Ectodermal cell (in vitro differentiated cells): ENCODE measurements around the gene TIAL1.
"Not testable (repeated sequence)": the region's sequence is repeated elsewhere in the genome, so short reads cannot be mapped to it uniquely, and the experiment has no call there.

Source experiments
- H3K27ac ChIP-seq: 2 replicates; pipeline ENCODE4 v1.7.0; 2013; ENCODE audit warnings: mild to moderate bottlenecking, low read depth, low read length; ENCODE audit not compliant: insufficient read depth, poor library complexity, severe bottlenecking
- H3K27me3 ChIP-seq: 2 replicates; pipeline ENCODE4 v1.7.0; 2013; ENCODE audit warnings: mild to moderate bottlenecking, low read length; ENCODE audit not compliant: insufficient read depth, control insufficient read depth, poor library complexity, severe bottlenecking
- H3K36me3 ChIP-seq: one replicate; pipeline ENCODE4 v1.7.0; 2013; ENCODE audit warnings: low read length; ENCODE audit not compliant: control insufficient read depth, insufficient read depth
- H3K4me1 ChIP-seq: one replicate; pipeline ENCODE4 v1.7.0; 2013; ENCODE audit warnings: low read length; ENCODE audit not compliant: control insufficient read depth, insufficient read depth
- H3K4me3 ChIP-seq: 2 replicates; pipeline ENCODE4 v1.7.0; 2013; ENCODE audit warnings: low read depth, low read length, control low read depth; ENCODE audit not compliant: insufficient read depth
- H3K9me3 ChIP-seq: 2 replicates; pipeline ENCODE4 v1.7.0; 2013; ENCODE audit warnings: mild to moderate bottlenecking, low read length, moderate library complexity; ENCODE audit not compliant: control insufficient read depth
- WGBS, 2 experiments: methylation state at CpG; one replicate each; pipeline ENCODE4 v1.1.7; 2013; ENCODE audit warnings: missing lambda C conversion rate in 2 of 2; 5-methylcytosine and 5-hydroxymethylcytosine counted together

The TIAL1 gene

DNA sequence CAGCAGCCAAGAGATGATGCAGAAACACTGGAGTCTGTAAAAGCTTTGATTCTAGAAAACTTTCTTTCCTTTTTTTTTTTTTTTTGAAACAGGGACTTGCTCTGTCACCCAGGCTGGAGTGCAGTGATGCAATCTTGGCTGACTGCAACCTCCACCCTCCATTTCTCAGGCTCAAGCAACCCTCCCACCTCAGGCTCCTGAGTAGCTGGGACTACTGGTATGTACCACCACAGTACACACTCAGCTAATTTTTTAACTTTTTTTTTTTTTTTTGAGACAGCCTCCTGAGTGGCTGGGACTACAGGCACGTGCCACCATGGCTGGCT, 37.4 kb upstream of the TIAL1 start:
- Histone ChIP-seq H3K4me1 (no peaks in the 10 kb centered on the region), H3K9me3 (no peaks in the 10 kb centered on the region), H3K27ac (no peak overlapping the region), H3K4me3 (no peak overlapping the region), H3K36me3 (no peaks in the 10 kb centered on the region), H3K27me3 (no peaks in the 10 kb centered on the region)
- WGBS, 2 experiments: 89 to 93% methylated on average over 1 of the region's 1 CpG

DNA sequence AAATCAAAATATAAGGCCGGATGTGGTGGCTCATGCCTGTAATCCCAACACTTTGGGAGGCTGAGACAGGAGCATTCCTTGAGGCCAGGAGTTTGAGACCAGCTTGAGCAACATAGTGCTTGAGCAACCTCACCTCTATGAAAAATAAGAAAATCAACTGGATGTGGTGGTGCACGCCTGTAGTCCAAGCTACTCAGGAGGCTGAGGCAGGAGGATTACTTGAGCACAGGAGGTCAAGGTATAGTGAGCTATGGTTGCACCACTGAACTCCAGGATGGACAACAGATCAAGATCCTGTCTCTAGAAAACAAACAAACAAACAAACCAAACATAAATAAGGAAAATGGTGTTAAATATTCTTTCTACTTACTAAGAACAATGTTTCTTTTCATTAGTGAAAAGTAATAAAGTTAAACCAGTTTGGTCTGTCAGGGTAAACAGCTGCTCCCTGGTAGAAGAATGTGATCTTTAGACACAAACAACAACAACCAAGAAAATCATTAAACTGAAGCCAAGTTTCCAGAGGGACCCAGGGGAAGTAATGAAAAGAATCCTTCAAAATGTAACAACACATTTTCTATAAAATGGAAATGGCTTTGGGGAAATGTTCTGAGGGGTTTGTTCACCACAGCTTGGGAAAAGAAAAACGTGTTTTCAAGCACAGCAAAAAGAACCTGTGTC, 36.9 kb upstream of the TIAL1 start:
- Histone ChIP-seq H3K27ac (no peak overlapping the region), H3K36me3 (no peaks in the 10 kb centered on the region), H3K27me3 (no peaks in the 10 kb centered on the region), H3K4me3 (no peak overlapping the region), H3K4me1 (no peaks in the 10 kb centered on the region), H3K9me3 (no peaks in the 10 kb centered on the region)
- 80 to 90% methylated on average over 3 of the region's 3 CpGs for WGBS, 2 experiments

DNA sequence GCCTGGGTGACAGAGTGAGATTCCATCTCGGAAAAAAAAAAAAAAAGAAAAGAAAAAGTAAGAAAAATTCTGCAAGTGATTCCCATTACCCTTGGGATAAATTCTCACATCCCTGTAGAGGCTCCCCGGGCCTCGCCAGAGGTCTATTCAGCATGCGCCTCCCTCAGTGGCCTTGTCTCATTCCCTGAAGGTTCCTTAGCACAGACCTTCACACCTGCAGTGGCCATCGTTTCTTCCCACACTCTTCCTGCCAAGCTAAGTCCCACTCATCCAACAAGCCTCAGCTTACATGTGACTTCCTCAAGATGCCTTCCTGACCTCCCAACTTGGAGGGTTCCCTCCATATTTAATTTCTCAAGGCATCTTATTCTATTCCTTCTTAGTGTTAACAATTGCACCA, 33.5 kb upstream of the TIAL1 start:
- Histone ChIP-seq H3K9me3 (no peaks in the 10 kb centered on the region), H3K36me3 (no peaks in the 10 kb centered on the region), H3K4me3 (no peak overlapping the region), H3K4me1 (no peaks in the 10 kb centered on the region), H3K27ac (no peak overlapping the region), H3K27me3 (no peaks in the 10 kb centered on the region)
- WGBS, 2 experiments: 95 to 97% methylated on average over 5 of the region's 5 CpGs

DNA sequence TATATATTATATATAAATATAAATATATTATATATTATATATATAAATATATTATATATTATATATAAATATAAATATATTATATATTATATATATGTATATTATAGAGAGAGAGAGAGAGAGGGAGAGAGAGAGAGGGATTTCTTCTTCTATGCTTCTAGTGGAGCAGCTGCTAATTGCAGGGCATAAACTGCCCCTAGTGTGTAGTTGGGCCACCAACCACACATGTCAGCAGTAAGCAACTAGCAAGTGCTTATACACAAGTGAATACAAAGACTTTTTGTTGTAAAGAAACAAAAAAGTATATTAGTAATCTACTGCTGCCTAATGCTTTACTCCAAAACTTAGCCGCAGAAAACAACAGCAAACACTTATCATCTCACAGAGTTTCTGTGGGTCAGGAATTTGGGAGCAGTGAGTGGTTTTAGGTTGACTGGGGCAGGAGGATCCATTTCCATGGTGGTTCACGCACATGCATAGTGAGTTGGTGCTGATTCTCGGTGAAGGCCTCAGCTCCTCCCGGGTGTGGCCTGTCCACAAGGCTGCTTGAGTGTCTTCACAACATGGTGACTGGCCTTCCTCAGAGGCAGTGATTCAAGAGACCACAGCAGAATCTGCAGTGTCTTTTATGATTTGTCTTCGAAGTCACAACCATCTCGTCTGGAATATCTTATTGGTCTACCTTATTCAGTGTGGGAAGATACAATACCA, 29.0 kb upstream of the TIAL1 start:
- H3K4me3 ChIP-seq: no peak overlapping the region
- no peaks in the 10 kb centered on the region for H3K9me3 ChIP-seq
- H3K27ac ChIP-seq: no peak overlapping the region
- no peaks in the 10 kb centered on the region for H3K4me1 ChIP-seq
- H3K36me3 ChIP-seq: no peaks in the 10 kb centered on the region
- WGBS, 2 experiments: 96 to 97% methylated on average over 5 to 6 of the region's 6 CpGs
- H3K27me3 ChIP-seq: no peaks in the 10 kb centered on the region

DNA sequence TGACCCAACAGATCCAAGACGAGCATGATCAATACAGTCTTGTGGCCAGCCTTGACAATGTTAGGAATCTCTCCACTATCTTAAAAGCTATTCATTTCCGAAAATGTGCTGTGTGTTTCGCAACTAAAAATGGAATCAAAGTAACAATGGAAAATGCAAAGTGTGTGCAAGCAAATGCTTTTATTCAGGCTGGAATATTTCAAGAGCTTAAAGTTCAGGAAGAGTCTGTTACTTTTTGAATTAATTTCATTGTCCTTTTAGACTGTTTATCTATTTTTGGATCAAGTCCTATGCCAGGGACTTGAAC, 24.3 kb upstream of the TIAL1 start:
- WGBS, 2 experiments: 91 to 94% methylated on average over 3 of the region's 3 CpGs
- H3K4me1 ChIP-seq: no peaks in the 10 kb centered on the region
- no peak overlapping the region for H3K27ac ChIP-seq
- no peak overlapping the region for H3K4me3 ChIP-seq
- H3K27me3 ChIP-seq: no peaks in the 10 kb centered on the region
- H3K9me3 ChIP-seq: no peaks in the 10 kb centered on the region
- H3K36me3 ChIP-seq: no peaks in the 10 kb centered on the region

DNA sequence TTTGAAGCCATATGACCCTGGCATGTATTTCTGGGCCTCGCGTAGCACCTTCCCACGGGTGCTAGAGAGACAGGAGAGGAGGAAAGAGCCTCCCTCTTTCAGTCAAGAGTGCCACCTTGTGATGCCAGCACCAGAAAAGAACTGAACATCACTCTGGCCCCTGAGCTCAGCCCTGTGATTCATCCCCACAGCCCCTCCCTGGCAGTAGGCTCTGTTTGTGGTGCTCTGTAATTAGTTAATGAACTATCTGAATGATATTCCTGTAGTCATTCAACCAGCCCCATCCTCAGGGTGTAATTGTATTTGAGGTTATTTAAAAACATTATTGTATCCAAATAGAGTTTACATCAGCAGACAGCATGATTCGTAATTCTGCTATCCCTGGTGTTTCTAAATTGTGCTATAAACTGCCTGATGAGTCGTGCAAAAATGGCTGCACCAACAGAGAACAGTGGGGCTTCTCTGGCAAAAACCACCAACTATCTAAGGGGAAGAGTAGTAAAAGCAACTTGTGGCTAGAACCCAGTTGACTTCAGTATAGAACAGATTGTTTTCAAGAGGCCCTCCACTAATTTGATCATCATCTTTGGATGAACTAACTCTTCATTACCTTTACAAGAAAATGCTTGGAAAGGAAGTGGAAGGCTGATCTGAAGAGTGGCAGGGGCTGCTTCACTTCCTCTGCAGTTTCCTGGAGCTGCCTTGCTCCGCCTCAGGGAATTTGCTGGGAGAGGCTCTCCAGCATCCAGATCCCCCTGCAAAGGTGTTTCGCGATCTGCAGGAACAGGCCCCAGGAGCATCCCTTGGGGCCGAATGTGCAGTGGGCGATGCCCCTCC, 23.7 kb upstream of the TIAL1 start:
- 88% methylated on average over 10 of the region's 10 CpGs for WGBS, 2 experiments
- Histone ChIP-seq H3K27ac (no peak overlapping the region), H3K9me3 (no peaks in the 10 kb centered on the region), H3K27me3 (no peaks in the 10 kb centered on the region), H3K4me3 (no peak overlapping the region), H3K36me3 (no peaks in the 10 kb centered on the region), H3K4me1 (no peaks in the 10 kb centered on the region)

DNA sequence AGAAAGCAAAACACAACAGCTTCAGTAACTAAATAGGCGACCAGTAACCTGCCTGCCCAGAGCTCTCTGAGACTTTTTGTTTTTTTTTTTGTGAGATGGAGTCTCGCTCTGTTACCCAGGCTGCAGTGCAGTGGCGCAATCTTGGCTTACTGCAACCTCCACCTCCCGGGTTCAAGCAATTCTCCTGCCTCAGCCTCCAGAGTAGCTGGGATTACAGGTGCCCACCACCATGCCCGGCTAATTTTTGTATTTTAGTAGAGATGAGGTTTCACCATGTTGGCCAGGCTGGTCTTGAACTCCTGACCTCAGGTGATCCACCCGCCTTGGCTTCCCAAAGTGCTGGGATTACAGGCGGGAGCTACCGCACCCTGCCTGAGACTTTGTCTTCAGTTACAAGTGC, 23.0 kb upstream of the TIAL1 start:
- not testable (repeated sequence) for H3K27me3 ChIP-seq, H3K9me3 ChIP-seq, H3K4me1 ChIP-seq, H3K27ac ChIP-seq, H3K36me3 ChIP-seq, H3K4me3 ChIP-seq
- WGBS, 2 experiments: 88 to 94% methylated on average over 8 of the region's 8 CpGs

DNA sequence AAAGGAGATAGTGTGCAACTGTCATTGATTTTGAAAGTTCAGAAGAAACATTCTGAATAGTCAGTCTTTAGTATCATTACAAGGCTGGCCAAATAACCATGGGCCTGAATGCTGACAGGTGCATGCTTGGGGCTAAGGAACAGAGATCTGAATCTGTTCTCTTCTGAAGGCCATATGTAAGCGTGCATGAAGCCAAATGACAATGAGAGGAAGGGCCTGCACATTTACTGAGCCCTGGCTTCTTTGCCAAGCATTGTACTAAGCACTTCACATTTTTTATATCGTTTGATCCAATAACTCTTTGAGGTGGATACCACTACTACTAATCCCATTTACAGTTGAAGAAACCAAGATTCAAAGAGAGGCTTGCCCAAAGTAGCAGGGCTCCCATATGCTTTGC, 22.5 kb upstream of the TIAL1 start:
- Histone ChIP-seq H3K9me3 (no peaks in the 10 kb centered on the region), H3K36me3 (no peaks in the 10 kb centered on the region), H3K4me1 (no peaks in the 10 kb centered on the region), H3K4me3 (no peak overlapping the region), H3K27ac (no peak overlapping the region), H3K27me3 (no peaks in the 10 kb centered on the region)
- WGBS, 2 experiments: 95 to 98% methylated on average over 2 of the region's 2 CpGs

DNA sequence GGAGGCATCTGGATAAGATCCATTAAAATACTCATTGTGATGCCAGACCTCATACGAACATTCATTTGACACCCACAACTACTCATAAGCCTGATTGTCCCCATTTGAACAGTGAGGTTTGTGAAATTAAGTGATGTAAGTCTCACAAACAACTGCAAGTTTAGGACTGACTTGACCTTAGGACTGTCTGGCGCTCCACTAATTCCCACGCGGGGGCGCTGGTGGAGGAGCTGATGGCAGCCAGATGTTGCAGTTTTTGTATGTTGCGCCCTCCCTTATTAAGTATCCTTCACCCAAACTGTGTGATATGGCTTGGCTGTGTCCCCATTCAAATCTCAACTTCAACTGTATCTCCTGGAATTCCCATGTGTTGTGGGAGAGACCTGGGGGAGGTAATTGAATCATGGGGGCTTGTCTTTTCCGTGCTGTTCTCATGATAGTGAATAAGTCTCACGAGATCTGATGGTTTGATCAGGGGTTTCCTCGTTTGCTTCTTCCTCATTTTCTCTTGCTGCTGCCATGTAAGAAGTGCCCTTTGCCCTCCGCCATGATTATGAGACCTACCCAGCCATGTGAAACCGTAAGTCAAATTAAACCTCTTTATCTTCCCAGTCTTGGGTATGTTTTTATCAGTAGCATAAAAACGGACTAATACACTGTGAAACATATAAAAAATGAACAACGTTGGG, 20.3 kb upstream of the TIAL1 start:
- Histone ChIP-seq H3K9me3 (no peaks in the 10 kb centered on the region), H3K27ac (no peak overlapping the region), H3K4me1 (no peaks in the 10 kb centered on the region), H3K36me3 (no peaks in the 10 kb centered on the region), H3K4me3 (no peak overlapping the region), H3K27me3 (no peaks in the 10 kb centered on the region)
- 85 to 86% methylated on average over 12 to 13 of the region's 13 CpGs for WGBS, 2 experiments

DNA sequence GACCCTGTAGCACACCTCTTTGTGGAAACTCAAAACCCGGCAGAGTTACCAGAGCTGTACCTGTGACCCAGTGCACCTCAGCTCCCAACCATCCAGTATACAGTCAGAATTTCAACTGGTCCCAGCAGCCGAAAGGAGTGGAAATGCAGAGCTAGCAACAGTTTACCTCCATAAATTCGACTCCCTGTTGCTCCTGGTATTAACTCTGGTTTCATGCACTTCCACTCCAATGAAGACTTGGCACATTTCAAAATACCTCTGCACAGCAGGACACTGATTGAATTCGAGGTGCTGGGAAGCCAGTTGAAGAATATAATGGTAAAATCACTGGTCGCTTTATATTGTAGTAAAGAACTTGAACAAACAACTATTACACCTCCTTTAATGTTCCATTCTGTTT, 17.9 kb upstream of the TIAL1 start:
- Histone ChIP-seq H3K27me3 (no peaks in the 10 kb centered on the region), H3K27ac (no peak overlapping the region), H3K4me3 (no peak overlapping the region), H3K9me3 (no peaks in the 10 kb centered on the region), H3K4me1 (no peaks in the 10 kb centered on the region), H3K36me3 (no peaks in the 10 kb centered on the region)
- 89 to 92% methylated on average over 3 of the region's 5 CpGs for WGBS, 2 experiments
